COLO829 (cell line): ENCODE results near the gene CHST14.
A peak's percentile ranks its signal among the peaks of the same experiment; 100 is the strongest.

Experiments
- DNase-seq: peaks from one replicate; pipeline ENCODE4 v3.0.0; 2012; ENCODE audit warnings: low spot score

Gene CHST14

GRCh38 chr15:40493089-40493840, 22.5 kb downstream of the CHST14 start:
- DNase-seq, result no peak

GRCh38 chr15:40495516-40495915, 24.7 kb downstream of the CHST14 start:
- no peak for DNase-seq

- no peak for DNase-seq
Measured at GRCh38 chr15:40498418-40498817, 27.6 kb downstream of the CHST14 start.

GRCh38 chr15:40498891-40499290, 28.1 kb downstream of the CHST14 start:
- DNase-seq, result no peak

- DNase-seq, result no peak
Measured at GRCh38 chr15:40499931-40500330, 29.1 kb downstream of the CHST14 start.

- no peak for DNase-seq
Measured at GRCh38 chr15:40500568-40501330, 30.0 kb downstream of the CHST14 start.

- DNase-seq, result no peak
Measured at GRCh38 chr15:40501487-40501886, 30.7 kb downstream of the CHST14 start.

GRCh38 chr15:40506964-40507571, 36.3 kb downstream of the CHST14 start:
- DNase-seq, result peak; percentile 61

GRCh38 chr15:40508216-40508615, 37.4 kb downstream of the CHST14 start:
- no peak for DNase-seq

GRCh38 chr15:40510201-40510600, 39.4 kb downstream of the CHST14 start:
- DNase-seq, result no peak

- DNase-seq, result no peak
Measured at GRCh38 chr15:40511093-40511471, 40.3 kb downstream of the CHST14 start.

GRCh38 chr15:40511472-40512133, 40.8 kb downstream of the CHST14 start:
- no peak for DNase-seq

- DNase-seq, result no peak
Measured at GRCh38 chr15:40512440-40512839, 41.7 kb downstream of the CHST14 start.

GRCh38 chr15:40513609-40514008, 42.8 kb downstream of the CHST14 start:
- DNase-seq, result no peak

- DNase-seq, result no peak
Measured at GRCh38 chr15:40516322-40516721, 45.5 kb downstream of the CHST14 start.
